ENCODE data around the gene ZBTB7C.

GRCh38 chr18:48164701-48165100 lies 244.5 kb downstream of the ZBTB7C start:
- TF ChIP-seq CTCF (IDR thresholded peaks at IDR 0.05) (no peak), POLR2A (IDR thresholded peaks at IDR 0.05) (no peak)
